SJSA1 (cell line): ENCODE measurements around the gene ADGRV1. TPM values are rescaled to one million over a fixed set of nuclear protein-coding genes. Genes with fewer than 3 reads are reported as not detected.

ENCODE experiments used
- DNase-seq, 2 experiments: peaks; one replicate each; pipeline ENCODE4 v3.0.0-alpha.2; 2015 to 2020; ENCODE audit warnings: low spot score in 2 of 2, low read depth in 1 of 2
- H3K27ac ChIP-seq: fragments of 250-450 bp; sonication (Bioruptor Pico); 2 replicates; pipeline ENCODE4 v1.5.1; 2020; ENCODE audit warnings: mild to moderate bottlenecking, moderate library complexity
- H3K27me3 ChIP-seq: fragments of 250-450 bp; sonication (Bioruptor Pico); replicated peaks from 2 replicates; pipeline ENCODE4 v1.5.1; 2020; ENCODE audit warnings: mild to moderate bottlenecking, moderate library complexity
- H3K36me3 ChIP-seq: fragments of 250-450 bp; sonication (Bioruptor Pico); 2 replicates; pipeline ENCODE4 v1.5.1; 2020; ENCODE audit warnings: mild to moderate bottlenecking
- H3K4me1 ChIP-seq: fragments of 250-450 bp; sonication (Bioruptor Pico); replicated peaks from 2 replicates; pipeline ENCODE4 v1.6.1; 2021; ENCODE audit warnings: mild to moderate bottlenecking
- H3K4me3 ChIP-seq: fragments of 250-450 bp; sonication (Bioruptor Pico); 2 replicates; pipeline ENCODE4 v1.5.1; 2020; ENCODE audit warnings: mild to moderate bottlenecking
- H3K9me3 ChIP-seq: fragments of 250-450 bp; sonication (Bioruptor Pico); replicated peaks from 2 replicates; pipeline ENCODE4 v1.5.1; 2020; ENCODE audit warnings: mild to moderate bottlenecking
- total RNA-seq: library from RNA; depleted of rRNA; stranded (reverse); fragments of >200 nt; shearing (Covaris generic); gene quantifications from 2 replicates; pipeline ENCODE4 v1.2.3, GENCODE V29; 2014

The ADGRV1 gene
- total RNA-seq, 1 experiment from 2014 or later: 0.13 TPM

DNA sequence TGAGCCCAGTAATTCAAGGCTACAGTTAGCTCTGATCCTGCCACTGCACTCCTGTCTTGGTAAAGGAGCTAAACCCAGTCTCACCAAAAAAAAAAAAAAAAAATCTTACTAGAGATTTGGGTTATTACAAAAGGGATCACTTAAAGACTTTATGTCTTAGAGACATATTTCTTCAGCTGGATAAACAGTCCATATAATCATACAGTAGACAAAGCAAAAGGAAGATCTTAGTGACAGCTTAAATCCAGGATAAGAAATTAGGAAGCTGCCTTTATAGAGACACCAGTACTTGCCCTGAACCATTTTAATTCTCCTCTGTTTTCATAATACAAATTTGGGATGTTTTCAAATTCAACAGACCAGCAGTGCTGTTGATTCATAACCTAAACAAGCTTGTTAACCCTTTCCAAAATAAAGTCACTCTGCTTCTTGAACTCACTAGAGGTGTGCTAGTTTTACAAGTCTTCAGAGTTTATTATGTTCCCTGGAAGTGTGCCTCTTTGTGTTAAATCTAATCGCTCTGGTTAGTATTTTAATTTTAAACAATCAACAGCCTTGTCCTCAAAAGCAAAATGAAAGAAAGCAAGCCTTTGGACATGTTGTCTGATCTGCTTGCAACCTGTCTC, 569.0 kb downstream of the ADGRV1 start:
- no peak overlapping the region for H3K27ac ChIP-seq
- no peak overlapping the region for H3K4me3 ChIP-seq
- H3K27me3 ChIP-seq: no peaks in the 10 kb centered on the region
- no peaks in the 10 kb centered on the region for H3K36me3 ChIP-seq
- H3K4me1 ChIP-seq: peaks cover 33% of the 10 kb centered on the region
- H3K9me3 ChIP-seq: no peaks in the 10 kb centered on the region
- DNase-seq: no peak

DNA sequence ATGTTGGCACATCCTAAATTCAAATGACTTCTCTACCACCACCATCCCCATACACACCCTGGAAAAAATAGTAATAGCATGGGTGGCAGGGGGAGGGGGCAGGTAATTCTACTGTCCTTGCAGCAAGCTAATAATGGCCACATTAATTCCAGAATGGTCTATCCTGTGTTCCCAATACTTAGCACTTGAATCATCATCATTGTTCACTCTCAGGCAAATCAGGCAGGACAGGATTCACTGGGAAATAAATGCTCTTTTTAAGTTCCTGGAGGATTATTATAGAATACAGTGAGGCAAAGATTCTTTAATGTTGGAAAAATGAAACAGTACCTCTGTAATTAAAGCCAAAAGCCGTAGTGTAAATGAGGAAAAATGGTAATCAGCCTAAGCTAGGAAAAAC, 570.0 kb downstream of the ADGRV1 start:
- H3K27ac ChIP-seq: no peak overlapping the region
- H3K27me3 ChIP-seq: no peaks in the 10 kb centered on the region
- DNase-seq: no peak
- H3K4me1 ChIP-seq: peaks cover 36% of the 10 kb centered on the region
- no peaks in the 10 kb centered on the region for H3K9me3 ChIP-seq
- no peak overlapping the region for H3K4me3 ChIP-seq
- no peaks in the 10 kb centered on the region for H3K36me3 ChIP-seq

DNA sequence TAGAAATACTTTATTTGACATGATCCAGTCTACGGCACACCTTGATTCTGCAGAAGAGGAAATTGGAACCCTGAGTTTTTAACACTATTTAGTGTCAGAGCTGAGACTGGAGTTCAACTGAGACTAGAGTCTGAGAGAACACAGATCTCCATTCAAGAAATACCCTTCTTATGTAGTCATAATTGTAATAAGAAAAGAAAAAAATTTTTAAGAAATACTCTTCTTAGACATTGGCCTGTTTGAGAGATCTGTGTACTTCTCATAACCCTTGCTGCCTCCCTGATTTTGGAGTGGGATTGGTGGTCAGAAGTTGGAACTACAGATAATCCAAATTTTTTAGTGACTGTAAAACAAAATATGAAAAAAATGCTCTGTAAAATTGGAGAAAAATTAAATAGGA, 571.2 kb downstream of the ADGRV1 start:
- Histone ChIP-seq H3K27me3 (no peaks in the 10 kb centered on the region), H3K9me3 (no peaks in the 10 kb centered on the region), H3K4me1 (peaks cover 32% of the 10 kb centered on the region), H3K36me3 (no peaks in the 10 kb centered on the region), H3K27ac (no peak overlapping the region), H3K4me3 (no peak overlapping the region)
- DNase-seq: no peak

DNA sequence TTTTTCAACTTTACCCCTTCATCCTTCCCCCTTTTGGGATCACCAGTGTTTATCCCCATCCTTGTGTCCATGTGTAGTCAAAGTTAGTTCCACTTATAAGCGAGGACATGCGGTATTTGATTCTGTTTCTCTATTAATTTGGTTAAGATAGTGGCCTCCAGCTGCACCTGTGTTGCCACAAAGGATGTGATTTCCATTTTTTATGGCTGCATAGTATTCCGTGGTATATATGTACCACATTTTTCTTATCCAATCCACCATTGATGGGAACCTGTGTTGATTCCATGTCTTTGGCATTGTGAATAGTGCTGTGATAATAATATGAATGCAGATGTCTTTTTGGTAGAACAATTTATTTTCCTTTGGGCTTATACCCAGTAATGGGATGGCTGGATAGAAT, 572.2 kb downstream of the ADGRV1 start:
- Histone ChIP-seq H3K36me3 (no peaks in the 10 kb centered on the region), H3K27me3 (no peaks in the 10 kb centered on the region), H3K27ac (no peak overlapping the region), H3K4me3 (no peak overlapping the region), H3K4me1 (peaks cover 30% of the 10 kb centered on the region), H3K9me3 (no peaks in the 10 kb centered on the region)
- DNase-seq: no peak

DNA sequence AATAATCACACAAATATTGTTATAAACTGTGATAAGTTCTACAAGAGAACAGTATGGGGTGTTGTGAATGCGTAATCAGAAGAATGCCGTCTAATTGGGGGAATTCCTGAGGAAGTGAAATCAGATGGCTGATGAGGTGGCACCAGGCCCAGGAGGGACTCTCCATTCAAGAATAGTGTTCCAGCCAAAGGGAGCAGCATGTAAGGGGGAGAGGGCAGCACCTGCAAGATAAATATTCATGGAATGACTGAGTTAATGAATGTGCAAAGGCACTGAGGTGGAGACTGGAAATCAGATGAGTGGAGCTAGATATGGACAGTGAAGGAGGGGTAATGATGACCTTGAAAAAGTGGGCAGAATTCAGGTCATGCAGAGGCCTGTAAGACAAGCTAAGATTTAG, 574.0 kb downstream of the ADGRV1 start:
- Histone ChIP-seq H3K4me3 (no peak overlapping the region), H3K27ac (no peak overlapping the region), H3K36me3 (no peaks in the 10 kb centered on the region), H3K9me3 (no peaks in the 10 kb centered on the region), H3K4me1 (peaks cover 14% of the 10 kb centered on the region), H3K27me3 (no peaks in the 10 kb centered on the region)
- no peak for DNase-seq

DNA sequence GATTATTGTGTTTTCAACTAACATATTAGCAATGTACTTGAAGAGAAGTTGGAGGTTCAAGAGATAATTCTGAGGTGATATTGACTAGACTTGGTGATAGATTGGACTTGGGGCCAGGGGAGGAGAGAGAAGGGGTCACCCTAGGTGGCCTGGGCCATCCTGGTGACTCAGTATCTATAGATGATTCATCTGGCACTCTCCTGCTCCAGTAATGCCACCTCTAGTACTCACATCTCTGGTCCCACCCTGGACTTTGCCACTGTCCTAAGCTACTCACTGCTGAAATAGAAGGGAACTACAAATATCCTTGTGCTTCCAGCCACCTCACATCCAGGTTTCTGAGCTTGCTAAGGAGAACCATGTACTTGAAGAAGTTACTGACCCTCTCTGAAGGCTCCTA, 574.6 kb downstream of the ADGRV1 start:
- no peak for DNase-seq
- no peak overlapping the region for H3K4me3 ChIP-seq
- H3K4me1 ChIP-seq: peaks cover 9% of the 10 kb centered on the region
- H3K27me3 ChIP-seq: no peaks in the 10 kb centered on the region
- no peak overlapping the region for H3K27ac ChIP-seq
- no peaks in the 10 kb centered on the region for H3K9me3 ChIP-seq
- no peaks in the 10 kb centered on the region for H3K36me3 ChIP-seq

DNA sequence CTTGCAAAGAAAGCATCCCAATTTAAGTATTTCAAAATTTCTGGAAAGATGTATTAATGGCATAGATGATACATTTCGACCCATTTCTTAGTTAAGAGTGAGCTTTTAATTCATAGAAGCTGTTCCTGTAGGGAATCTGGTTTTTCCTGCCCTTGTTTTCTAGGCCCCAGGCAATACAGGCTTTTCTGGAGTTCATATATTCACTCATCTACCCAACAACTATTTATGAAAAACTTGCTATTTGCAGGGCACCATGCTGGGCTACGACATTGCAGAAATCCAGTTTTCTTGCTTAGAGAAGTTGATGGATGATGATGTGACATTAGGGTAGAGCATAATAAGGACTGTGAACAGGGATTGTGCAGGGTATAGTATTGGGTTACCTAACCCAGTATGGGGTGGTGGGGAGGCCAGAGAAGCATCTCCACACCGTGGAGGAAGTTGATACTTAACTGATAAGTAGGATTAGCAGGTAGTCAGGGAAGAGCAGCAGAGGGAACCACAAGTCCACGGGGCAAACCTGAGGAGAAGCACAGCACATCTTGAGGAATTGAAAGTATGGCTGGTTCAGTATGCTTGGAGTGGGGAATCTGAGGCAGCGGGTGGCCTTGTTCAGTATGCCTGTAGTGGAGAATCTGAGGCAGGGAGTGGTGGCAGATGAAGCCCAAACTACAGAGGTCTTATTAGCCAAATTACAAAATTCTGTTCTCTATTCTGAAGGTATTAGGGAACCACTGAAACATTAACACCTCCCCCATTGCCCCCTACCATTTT, 577.1 kb downstream of the ADGRV1 start:
- DNase-seq: no peak
- no peaks in the 10 kb centered on the region for H3K27me3 ChIP-seq
- no peaks in the 10 kb centered on the region for H3K36me3 ChIP-seq
- no peaks in the 10 kb centered on the region for H3K9me3 ChIP-seq
- H3K4me3 ChIP-seq: no peak overlapping the region
- H3K4me1 ChIP-seq: peaks cover 9% of the 10 kb centered on the region
- no peak overlapping the region for H3K27ac ChIP-seq

DNA sequence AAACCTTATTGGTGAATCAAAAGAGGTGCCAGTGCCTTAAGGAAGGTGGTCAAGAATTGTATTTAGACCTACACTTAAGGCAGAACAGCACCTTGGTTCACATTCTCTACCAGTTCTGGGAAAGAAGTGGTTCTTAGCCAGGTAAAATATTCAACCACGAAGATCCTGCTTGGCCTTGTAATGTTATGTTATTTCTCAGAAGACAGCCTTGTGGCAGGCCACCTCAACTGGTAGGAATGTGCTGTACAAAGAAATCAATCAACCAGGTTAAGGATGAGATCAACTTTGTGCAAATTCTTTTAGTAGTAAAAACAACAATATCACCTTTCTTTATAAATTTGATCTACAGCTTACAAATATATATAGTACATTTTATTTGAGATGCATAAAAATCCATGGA, 577.7 kb downstream of the ADGRV1 start:
- Histone ChIP-seq H3K4me1 (peaks cover 9% of the 10 kb centered on the region), H3K27me3 (no peaks in the 10 kb centered on the region), H3K36me3 (no peaks in the 10 kb centered on the region), H3K27ac (no peak overlapping the region), H3K9me3 (no peaks in the 10 kb centered on the region), H3K4me3 (no peak overlapping the region)
- DNase-seq: no peak

DNA sequence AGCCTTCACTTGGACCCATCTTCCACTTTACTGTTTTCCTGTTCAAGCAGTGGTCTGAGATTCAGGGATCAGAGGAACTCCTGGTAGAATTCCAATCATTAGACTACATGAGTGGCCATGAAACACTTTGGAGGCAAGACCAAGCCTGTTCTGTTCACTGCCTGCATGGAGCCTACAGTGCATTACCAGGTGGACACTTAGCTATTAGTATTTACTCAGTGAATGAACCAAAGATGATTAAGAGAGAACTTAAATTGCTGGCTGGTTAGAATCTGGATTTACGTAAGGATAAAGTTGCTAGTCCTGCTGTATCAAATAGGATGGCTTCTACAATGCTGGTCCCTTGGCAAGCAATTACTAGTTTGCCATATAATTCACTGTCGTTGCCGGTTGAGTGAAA, 579.0 kb downstream of the ADGRV1 start:
- Histone ChIP-seq H3K9me3 (no peaks in the 10 kb centered on the region), H3K27me3 (no peaks in the 10 kb centered on the region), H3K36me3 (no peaks in the 10 kb centered on the region), H3K27ac (no peak overlapping the region), H3K4me1 (0 out of 2 replicates have a peak, but pooled peaks cover 4% of the 10 kb centered on the region), H3K4me3 (no peak overlapping the region)
- no peak for DNase-seq

DNA sequence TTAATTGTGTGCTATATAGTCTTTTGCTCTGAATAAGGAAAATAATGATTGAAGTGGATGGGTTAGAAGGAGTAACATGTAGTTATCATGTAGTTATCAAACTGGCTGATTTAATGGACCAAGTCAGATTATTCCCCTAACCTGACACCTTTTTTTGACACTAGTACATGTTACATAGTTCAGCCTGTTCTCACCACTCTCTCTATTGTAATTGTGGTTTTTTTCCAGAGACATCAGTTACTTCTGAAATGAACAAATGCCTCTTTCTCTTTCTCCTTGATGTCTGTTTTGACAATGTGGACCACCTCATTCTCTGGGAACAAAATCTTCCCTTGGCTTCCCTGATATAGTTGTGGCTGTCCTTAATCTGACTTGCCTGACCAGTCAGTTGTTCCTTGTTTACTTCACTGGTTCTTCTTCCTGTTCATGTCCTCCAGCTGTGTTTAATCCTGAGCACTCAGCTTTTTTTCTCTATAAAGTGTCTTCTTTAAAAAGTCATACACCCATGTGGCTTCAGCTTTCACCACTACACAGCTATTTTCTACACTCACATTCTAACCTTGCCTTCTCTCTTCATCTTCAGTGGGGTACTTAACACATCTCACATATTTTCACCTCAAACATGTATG, 581.1 kb downstream of the ADGRV1 start:
- no peak for DNase-seq

DNA sequence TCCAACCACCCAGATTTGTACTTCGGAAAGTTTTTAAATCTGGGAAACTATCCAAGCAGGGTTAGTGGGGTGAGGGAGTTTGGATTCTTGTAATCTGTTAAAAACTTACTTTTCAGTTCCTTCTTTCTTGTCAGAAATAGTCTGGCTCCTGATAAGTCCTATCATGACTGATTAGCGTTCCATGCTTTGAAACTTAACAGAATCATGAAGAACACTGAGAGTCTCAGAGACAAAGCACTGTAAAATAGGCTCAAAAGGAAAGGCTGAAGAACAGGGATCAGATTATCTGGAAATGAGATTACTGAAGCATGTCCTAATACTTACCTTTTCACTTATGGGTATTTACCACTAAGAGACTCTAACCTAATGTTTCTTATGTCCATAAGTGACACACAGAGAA, 582.1 kb downstream of the ADGRV1 start:
- Histone ChIP-seq H3K4me3 (no peak overlapping the region), H3K9me3 (no peaks in the 10 kb centered on the region), H3K27ac (no peak overlapping the region), H3K36me3 (no peaks in the 10 kb centered on the region), H3K4me1 (peaks cover 9% of the 10 kb centered on the region), H3K27me3 (no peaks in the 10 kb centered on the region)
- no peak for DNase-seq

More for the DNA sequence above, 581.1 kb downstream of the ADGRV1 start:
- no peaks in the 10 kb centered on the region for H3K36me3 ChIP-seq
- H3K27me3 ChIP-seq: no peaks in the 10 kb centered on the region
- no peaks in the 10 kb centered on the region for H3K9me3 ChIP-seq
- H3K4me1 ChIP-seq: peaks cover 2% of the 10 kb centered on the region
- H3K4me3 ChIP-seq: no peak overlapping the region
- no peak overlapping the region for H3K27ac ChIP-seq

DNA sequence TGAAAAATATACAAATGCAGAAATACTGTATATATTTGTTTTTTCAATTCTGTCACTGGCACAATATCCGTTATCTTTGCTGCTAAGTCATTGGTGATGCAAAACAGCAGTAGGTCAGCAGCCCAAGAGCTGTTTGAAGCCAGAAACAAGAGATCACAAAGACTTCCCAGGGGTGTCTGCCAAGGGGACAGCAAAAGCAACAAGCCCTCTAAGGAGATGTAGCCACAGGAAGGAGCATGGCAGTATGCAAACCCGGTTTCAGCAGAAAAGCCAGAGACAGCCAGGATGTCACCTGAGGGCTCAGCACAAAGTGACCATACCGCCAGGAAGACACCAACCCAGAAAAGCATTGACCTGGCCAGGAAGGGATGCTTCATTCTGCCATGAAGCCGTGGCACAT, 583.0 kb downstream of the ADGRV1 start:
- peaks cover 9% of the 10 kb centered on the region for H3K4me1 ChIP-seq
- no peaks in the 10 kb centered on the region for H3K27me3 ChIP-seq
- no peaks in the 10 kb centered on the region for H3K36me3 ChIP-seq
- no peaks in the 10 kb centered on the region for H3K9me3 ChIP-seq
- no peak overlapping the region for H3K4me3 ChIP-seq
- H3K27ac ChIP-seq: no peak overlapping the region
- DNase-seq: no peak

DNA sequence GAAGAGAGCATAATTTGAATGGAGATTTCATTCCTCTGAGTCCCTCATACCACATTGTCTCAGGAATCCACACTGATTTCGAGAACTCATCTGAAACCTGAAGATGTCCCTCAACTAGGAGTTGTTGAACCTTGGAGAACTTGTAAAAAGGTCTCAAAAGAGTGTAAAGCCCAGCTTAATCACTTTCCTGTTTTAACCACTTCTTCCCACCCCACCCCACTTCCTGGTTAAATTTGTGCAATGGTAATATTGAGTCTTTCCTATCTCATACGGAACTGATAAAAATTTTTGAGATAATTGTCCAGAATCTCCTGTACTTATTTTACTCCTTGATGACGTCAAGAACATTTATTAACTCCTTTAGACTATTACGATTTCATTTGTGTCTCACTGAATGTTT, 583.8 kb downstream of the ADGRV1 start:
- Histone ChIP-seq H3K27me3 (no peaks in the 10 kb centered on the region), H3K9me3 (no peaks in the 10 kb centered on the region)

DNA sequence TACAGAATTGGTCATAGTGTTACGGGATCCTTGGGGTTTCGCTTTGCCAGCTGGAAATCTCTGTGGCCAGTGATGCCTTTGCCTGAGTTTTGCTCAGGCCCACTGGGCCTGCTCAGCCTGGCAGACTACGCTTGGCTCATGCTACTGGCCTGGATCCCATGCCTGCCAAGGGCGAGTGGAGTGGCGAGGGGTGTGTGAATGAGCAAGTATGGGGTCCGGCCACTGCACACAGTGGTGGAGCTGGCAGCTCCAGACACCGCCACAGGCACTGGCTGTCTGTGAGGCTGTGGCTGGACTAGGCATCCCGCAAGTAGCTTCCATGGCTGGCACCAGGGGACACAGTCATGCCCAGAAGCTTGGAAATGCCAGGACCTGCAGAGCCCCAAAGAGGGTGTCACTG, 584.2 kb downstream of the ADGRV1 start:
- no peak for DNase-seq
- no peak overlapping the region for H3K27ac ChIP-seq
- H3K4me1 ChIP-seq: peaks cover 9% of the 10 kb centered on the region
- no peak overlapping the region for H3K4me3 ChIP-seq
- no peaks in the 10 kb centered on the region for H3K27me3 ChIP-seq
- H3K36me3 ChIP-seq: no peaks in the 10 kb centered on the region
- H3K9me3 ChIP-seq: no peaks in the 10 kb centered on the region

More for the DNA sequence above, 583.8 kb downstream of the ADGRV1 start:
- Histone ChIP-seq H3K36me3 (no peaks in the 10 kb centered on the region), H3K4me3 (no peak overlapping the region), H3K4me1 (peaks cover 9% of the 10 kb centered on the region), H3K27ac (no peak overlapping the region)
- no peak for DNase-seq
